NCI-H226 (cell line): ENCODE data around the gene NHERF1.

Source experiments
- DNase-seq: peaks from one replicate; pipeline ENCODE4 v3.0.0-alpha.2; 2015

Gene NHERF1

DNA sequence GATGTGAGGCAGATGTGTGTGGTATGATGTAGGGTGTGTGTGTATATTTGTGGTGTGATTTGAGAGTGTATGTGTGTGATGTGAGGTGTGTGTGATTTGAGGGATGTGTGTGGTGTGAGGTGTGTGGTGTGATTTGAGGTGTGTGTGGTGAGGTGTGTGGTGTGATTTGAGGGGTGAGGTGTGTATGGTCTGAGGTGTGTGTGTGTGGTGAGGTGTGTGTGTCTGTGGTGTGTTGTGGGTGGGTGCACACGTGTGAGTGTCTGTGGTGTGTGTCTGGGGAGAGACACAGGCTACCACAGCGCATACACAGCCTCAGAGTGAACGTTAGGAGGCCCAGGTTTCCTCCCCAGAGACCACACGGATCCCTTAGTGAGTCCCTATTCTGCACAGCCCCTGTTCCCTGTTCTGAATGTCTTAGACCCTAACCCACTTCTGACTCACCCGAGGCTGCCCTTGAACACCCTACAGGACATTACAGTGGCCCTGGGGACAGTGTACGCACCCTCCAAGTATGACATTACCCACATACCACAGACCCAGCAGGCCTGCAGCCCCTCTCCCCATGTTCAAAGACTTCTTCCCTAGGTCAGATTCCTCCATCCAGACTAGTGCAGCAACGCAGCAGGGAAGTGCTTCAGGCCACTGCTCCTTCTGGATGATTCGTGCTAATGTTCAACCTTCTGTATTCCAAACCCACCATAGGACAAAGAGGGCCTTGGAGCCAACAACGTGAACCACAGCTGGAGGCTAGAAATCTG is 14.9 kb upstream of the NHERF1 start:
- DNase-seq, result no peak

DNA sequence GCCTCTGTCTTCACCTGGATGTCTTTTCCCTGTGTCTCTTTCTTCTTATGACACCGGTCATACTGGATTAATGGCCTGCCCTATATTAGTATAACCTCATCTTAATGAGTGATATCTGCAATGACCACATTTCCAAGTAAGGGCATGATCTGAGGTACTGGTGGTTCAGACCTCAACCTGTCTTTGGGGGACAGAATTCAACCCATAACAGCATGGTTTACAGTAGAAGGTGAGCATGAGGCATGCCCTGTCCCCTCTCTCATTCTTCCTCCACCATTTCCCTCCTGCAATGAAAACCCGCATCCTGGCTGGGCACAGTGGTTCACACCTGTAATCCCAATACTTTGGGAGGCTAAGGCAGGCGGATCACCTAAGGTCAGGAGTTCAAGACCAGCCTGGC is 14.2 kb upstream of the NHERF1 start:
- no peak for DNase-seq

- DNase-seq, result no peak
Measured at GRCh38 chr17:74736513-74737298, 11.7 kb upstream of the NHERF1 start, which contains the start of gene RAB37. TSS of gene RAB37 (plus strand) at chr17:74737256. CDS start at chr17:74737273, 17 bp downstream.

GRCh38 chr17:74737299-74738050 is 11.0 kb upstream of the NHERF1 start:
- DNase-seq, result no peak

DNA sequence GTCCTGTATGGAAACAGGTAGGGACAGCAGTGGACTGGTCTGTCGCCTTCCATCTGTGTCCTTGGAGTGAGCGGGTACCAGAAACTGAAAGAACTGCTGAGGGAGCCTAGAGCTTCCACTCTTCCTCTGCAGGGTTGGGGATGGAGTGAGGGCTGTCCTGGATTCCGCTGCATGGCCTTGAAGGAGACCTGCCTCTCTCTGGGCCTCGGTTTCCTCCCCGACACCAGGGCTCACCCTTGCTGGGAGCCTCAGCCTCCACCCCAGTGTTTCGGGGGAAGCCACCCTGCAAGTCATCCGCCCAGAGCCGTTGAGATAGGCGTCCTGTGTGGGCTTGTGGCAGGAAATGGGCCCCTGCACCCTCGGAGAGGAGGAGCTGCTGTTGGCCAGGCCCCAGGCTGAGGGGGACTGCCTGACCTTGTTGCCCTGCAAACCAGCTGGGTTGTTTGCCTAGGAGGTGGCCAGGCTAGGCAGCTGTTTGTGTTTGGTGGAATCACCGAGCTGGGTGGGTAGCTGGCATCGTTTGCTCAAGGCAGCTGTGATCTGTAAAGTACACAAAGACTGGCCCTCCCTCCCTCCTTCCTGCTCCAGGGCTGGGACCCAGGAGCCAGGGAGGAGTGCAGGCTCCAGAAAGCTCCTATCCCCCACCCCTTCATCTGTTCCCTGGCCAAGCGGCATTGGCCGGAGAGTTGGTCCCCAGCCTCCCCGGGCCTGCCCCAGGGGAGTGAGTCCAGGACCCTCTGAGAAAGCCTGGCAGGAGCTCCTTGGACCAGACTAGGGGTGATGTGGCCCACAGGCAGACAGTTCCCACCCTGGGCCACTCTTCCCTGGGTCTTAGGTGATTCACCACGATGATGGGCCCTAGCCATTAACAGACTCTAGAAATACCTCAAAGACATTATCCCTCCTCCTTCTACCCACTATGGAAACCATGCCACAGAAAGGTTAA is 10.1 kb upstream of the NHERF1 start:
- no peak for DNase-seq

- no peak for DNase-seq
Measured at GRCh38 chr17:74739227-74739831, 9.1 kb upstream of the NHERF1 start.

- DNase-seq, result no peak
Measured at GRCh38 chr17:74740173-74740572, 8.3 kb upstream of the NHERF1 start.

- DNase-seq, result no peak
Measured at GRCh38 chr17:74740641-74741387, 7.6 kb upstream of the NHERF1 start.

DNA sequence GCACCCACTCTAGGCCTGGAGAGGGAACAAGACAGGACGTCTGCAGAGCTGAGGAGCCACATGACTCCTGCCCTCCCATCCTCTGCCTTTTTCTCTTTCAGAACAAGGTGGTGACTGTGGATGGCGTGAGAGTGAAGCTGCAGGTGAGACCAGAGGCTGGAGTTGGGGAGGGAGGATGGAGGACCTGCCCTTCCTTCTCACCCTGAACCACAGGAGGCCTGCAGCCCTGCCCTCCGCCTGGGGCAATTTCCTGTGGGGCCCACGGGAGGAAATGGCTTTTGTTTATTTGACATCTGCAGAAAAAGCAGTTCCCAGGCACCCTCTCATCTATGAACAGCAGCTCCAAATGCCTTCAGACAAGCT is 6.3 kb upstream of the NHERF1 start:
- DNase-seq, result no peak

GRCh38 chr17:74742978-74743545 is 5.4 kb upstream of the NHERF1 start:
- no peak for DNase-seq

- no peak for DNase-seq
Measured at GRCh38 chr17:74743755-74744154, 4.7 kb upstream of the NHERF1 start.

GRCh38 chr17:74744349-74744713 is 4.1 kb upstream of the NHERF1 start:
- no peak for DNase-seq

DNA sequence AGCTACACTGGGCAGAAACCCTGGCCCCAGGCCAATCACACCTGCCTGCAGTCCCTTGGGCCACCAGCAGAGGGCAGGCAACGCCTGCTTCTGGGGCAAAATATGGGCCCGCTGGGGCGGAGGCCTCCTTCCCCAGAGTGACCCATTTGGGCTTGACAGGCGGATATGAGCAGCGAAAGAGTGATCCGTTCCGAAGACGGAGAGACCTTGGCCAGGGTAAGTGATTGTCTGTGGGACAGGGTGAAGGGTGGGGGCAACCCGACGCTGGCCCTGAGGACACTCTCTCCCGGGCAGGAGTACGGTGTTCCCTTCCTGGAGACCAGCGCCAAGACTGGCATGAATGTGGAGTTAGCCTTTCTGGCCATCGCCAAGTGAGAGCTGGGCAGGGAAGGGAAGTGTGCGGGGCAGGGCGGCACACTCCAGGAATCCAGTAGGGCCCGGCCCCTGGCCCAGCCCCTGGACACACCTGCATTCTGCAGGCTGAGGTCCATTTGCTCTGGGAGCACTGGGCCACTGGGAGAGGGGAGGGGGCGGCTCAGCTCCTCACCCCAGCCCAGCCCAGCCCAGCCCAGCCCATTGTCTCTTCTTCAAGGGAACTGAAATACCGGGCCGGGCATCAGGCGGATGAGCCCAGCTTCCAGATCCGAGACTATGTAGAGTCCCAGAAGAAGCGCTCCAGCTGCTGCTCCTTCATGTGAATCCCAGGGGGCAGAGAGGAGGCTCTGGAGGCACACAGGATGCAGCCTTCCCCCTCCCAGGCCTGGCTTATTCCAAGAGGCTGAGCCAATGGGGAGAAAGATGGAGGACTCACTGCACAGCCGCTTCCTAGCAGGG is 3.5 kb upstream of the NHERF1 start:
- peak; percentile 55 for DNase-seq

- no peak for DNase-seq
Measured at GRCh38 chr17:74745548-74746177, 2.8 kb upstream of the NHERF1 start.

- peak; percentile 95 for DNase-seq
Measured at GRCh38 chr17:74746376-74746775, 2.1 kb upstream of the NHERF1 start.

- DNase-seq, result peak; percentile 92
Measured at GRCh38 chr17:74746922-74747321, 1.5 kb upstream of the NHERF1 start.

DNA sequence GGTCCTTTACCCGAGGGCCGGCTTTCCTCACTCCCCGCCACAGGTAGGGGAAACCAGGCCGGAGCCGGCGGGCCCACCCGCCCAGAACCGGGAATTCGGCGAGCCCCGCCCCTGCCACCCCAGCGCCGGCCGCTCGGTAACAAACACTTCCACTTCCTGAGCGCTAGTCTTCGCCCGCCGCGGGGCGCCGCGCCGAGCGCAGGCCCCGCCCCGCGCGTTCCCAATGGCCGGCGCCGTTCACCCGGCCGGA is 224 bp upstream of the NHERF1 start:
- no peak for DNase-seq

GRCh38 chr17:74749279-74750038 is 1.0 kb downstream of the NHERF1 start:
- DNase-seq, result peak; percentile 73

- DNase-seq, result no peak
Measured at GRCh38 chr17:74750039-74750326, 1.6 kb downstream of the NHERF1 start.
